Mononuclear cell (primary cell): Measurements from ENCODE around the gene KIAA1586. TPM values are rescaled to one million over a fixed set of nuclear protein-coding genes. Genes with fewer than 3 reads are reported as not detected.

Experiments
- total RNA-seq: library from RNA; depleted of rRNA; stranded (reverse); fragments of >200 nt; gene quantifications from one replicate; pipeline ENCODE4 v1.2.3, GENCODE V29; 2012

Gene KIAA1586
- total RNA-seq, 1 donor, result 15.0 TPM

Other genes with a start within 250 kb of the KIAA1586 start
- 1.0 TPM for gene BEND6, start 91.6 kb upstream of the KIAA1586 start, total RNA-seq
- gene ZNF451, start 43.5 kb downstream of the KIAA1586 start, total RNA-seq, result 240 TPM
- 4.6 TPM for gene BAG2, start 125.6 kb downstream of the KIAA1586 start, total RNA-seq
- 1.0 TPM for gene RAB23, start 175.6 kb downstream of the KIAA1586 start, total RNA-seq